Smooth muscle cell (in vitro differentiated cells): ENCODE results near the gene UBE2E3. TPM values are rescaled to one million over a fixed set of nuclear protein-coding genes. Genes with fewer than 3 reads are reported as not detected.
"Not testable (repeated sequence)": the region's sequence is repeated elsewhere in the genome, so short reads cannot be mapped to it uniquely, and the experiment has no call there.

ENCODE experiments used
- DNase-seq: peaks from one replicate; lab custom pipeline; 2025; ENCODE audit not compliant: unreplicated experiment; lab: John Stamatoyannopoulos, UW
- H2AFZ ChIP-seq: fragments of 200-600 bp; sonication (generic); 2 replicates; pipeline ENCODE4 v1.6.0; 2016; ENCODE audit warnings: antibody characterized with exemption, low read depth, mild to moderate bottlenecking
- H3F3A ChIP-seq: fragments of 200-600 bp; sonication (generic); 2 replicates; pipeline ENCODE4 v1.6.0; 2017; ENCODE audit warnings: antibody characterized with exemption, low read depth
- H3K27ac ChIP-seq: fragments of 200-600 bp; sonication (generic); 2 replicates; pipeline ENCODE4 v1.5.1; 2016; ENCODE audit warnings: low read depth, mild to moderate bottlenecking
- H3K27me3 ChIP-seq: fragments of 200-600 bp; sonication (generic); 2 replicates; pipeline ENCODE4 v1.6.1; 2016; ENCODE audit warnings: low read depth, mild to moderate bottlenecking
- H3K36me3 ChIP-seq: fragments of 200-600 bp; sonication (generic); 2 replicates; pipeline ENCODE4 v1.5.1; 2016; ENCODE audit warnings: low read depth
- H3K4me1 ChIP-seq: fragments of 200-600 bp; sonication (generic); 2 replicates; pipeline ENCODE4 v1.5.1; 2016; ENCODE audit warnings: low read depth
- H3K4me2 ChIP-seq: fragments of 200-600 bp; sonication (generic); 2 replicates; pipeline ENCODE4 v1.6.0; 2016; ENCODE audit warnings: mild to moderate bottlenecking
- H3K4me3 ChIP-seq: fragments of 200-600 bp; sonication (generic); 2 replicates; pipeline ENCODE4 v1.5.1; 2016; ENCODE audit warnings: mild to moderate bottlenecking
- H3K79me2 ChIP-seq: fragments of 200-600 bp; sonication (generic); 2 replicates; pipeline ENCODE4 v1.6.0; 2016; ENCODE audit warnings: low read depth, mild to moderate bottlenecking
- H3K9ac ChIP-seq: fragments of 200-600 bp; sonication (generic); 2 replicates; pipeline ENCODE4 v1.6.0; 2016; ENCODE audit warnings: low read depth
- H3K9me3 ChIP-seq: fragments of 200-600 bp; sonication (generic); replicated peaks from 2 replicates; pipeline ENCODE4 v1.5.1; 2016; ENCODE audit warnings: low read depth
- H4K20me1 ChIP-seq: fragments of 200-600 bp; sonication (generic); 2 replicates; pipeline ENCODE4 v1.6.0; 2016; ENCODE audit warnings: low read depth
- WGBS: methylation state at CpG from one replicate; pipeline ENCODE4 v1.1.7; 2016; ENCODE audit warnings: low lambda C conversion rate; 5-methylcytosine and 5-hydroxymethylcytosine counted together
- polyA plus RNA-seq: library from polyadenylated mRNA; unstranded; fragments of >200 nt; fragmentation: Nextera tagmentation; extraction: Ambion mirVana; gene quantifications from 2 replicates; pipeline ENCODE4 v1.2.1, GENCODE V29; 2016
- total RNA-seq: library from RNA; depleted of rRNA; stranded (reverse); fragments of >200 nt; gene quantifications from 2 replicates; pipeline ENCODE4 v1.2.3, GENCODE V29; 2014
- TF ChIP-seq, protein P1 (sequence below): fragments of 200-600 bp; sonication (generic); IDR thresholded peaks from 2 replicates; pipeline ENCODE4 v1.5.1; 2017; ENCODE audit warnings: borderline replicate concordance, mild to moderate bottlenecking, antibody characterized with exemption; ENCODE audit not compliant: insufficient read depth, poor library complexity, severe bottlenecking

Gene UBE2E3
- total and polyA plus RNA-seq, 2 experiments from 2014 or later: 225 to 259 TPM

DNA sequence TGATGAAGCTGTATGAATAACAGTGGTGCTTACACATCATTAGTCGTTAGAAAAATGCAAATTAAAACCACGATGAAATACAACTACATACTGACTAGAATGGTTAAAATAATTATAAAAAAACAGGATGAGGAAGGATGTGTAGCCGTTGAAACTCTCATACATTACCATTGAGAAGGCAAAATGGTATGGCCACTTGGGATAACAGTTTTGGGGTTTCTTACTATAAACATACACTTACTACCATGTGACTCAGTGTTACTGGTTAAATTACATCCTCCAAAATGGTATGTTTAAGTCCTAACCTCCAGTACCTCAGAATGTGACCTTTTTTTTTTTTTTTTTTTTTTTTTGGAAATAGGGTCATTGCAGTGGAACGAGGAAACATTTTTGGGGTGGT, 58.4 kb downstream of the UBE2E3 start:
- DNase-seq: no peak

DNA sequence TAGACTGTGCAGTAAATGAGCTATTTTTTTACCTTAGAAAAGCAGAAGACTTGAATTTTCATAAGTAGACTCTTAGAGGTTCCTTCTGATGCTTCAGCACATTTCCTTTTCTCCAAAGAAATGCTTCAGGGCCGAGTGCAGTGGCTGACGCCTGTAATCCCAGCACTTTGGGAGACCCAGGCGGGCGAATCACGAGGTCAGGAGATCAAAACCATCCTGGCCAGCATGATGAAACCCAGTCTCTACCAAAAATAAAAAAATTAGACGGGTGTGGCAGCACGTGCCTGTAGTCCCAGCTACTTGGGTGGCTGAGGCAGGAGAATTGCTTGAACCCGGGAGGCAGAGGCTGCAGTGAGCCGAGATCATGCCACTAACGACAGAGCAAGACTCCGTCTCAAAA, 60.4 kb downstream of the UBE2E3 start:
- H3K4me1 ChIP-seq, H3K4me3 ChIP-seq, H3F3A ChIP-seq, H3K27ac ChIP-seq, DNase-seq, H3K27me3 ChIP-seq, H3K4me2 ChIP-seq, H3K36me3 ChIP-seq, H2AFZ ChIP-seq, H3K9me3 ChIP-seq, H3K9ac ChIP-seq: not testable (repeated sequence)
- H4K20me1 ChIP-seq: peaks cover 98% of the 10 kb centered on the region
- WGBS: 93% methylated on average over 11 of the region's 11 CpGs
- peaks cover 95% of the 10 kb centered on the region for H3K79me2 ChIP-seq

More for the DNA sequence above, 58.4 kb downstream of the UBE2E3 start:
- TF ChIP-seq, protein P1, sequence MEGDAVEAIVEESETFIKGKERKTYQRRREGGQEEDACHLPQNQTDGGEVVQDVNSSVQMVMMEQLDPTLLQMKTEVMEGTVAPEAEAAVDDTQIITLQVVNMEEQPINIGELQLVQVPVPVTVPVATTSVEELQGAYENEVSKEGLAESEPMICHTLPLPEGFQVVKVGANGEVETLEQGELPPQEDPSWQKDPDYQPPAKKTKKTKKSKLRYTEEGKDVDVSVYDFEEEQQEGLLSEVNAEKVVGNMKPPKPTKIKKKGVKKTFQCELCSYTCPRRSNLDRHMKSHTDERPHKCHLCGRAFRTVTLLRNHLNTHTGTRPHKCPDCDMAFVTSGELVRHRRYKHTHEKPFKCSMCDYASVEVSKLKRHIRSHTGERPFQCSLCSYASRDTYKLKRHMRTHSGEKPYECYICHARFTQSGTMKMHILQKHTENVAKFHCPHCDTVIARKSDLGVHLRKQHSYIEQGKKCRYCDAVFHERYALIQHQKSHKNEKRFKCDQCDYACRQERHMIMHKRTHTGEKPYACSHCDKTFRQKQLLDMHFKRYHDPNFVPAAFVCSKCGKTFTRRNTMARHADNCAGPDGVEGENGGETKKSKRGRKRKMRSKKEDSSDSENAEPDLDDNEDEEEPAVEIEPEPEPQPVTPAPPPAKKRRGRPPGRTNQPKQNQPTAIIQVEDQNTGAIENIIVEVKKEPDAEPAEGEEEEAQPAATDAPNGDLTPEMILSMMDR: no peak
- Histone ChIP-seq H3K4me1 (peaks cover 4% of the 10 kb centered on the region), H3K9me3 (no peaks in the 10 kb centered on the region), H3K27ac (peak overlapping the region; percentile 86), H3F3A (peaks cover 12% of the 10 kb centered on the region), H3K79me2 (peaks cover 94% of the 10 kb centered on the region), H3K36me3 (no peaks in the 10 kb centered on the region), H3K9ac (no peak overlapping the region), H3K27me3 (no peaks in the 10 kb centered on the region), H3K4me2 (no peak overlapping the region), H4K20me1 (peaks cover 90% of the 10 kb centered on the region), H3K4me3 (no peak overlapping the region), H2AFZ (no peak overlapping the region)
- WGBS: 94% methylated on average over 4 of the region's 4 CpGs

DNA sequence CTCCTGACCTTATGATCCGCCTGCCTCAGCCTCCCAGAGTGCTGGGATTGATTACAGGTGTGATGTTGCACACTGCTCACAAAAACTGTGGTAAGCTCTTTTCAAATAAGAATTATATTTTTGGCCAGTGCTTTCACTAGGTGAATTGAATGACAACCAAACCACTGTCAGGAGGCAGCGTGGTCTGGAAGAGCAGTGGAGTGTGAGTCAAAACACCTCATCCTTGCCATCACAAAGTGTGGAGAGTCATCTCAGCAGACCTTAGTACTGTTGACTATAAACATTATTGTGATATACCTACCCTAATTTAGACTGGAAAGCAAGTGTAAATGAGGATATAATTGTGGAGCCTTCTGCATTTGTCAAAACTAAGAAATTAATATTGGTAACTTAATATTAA, 61.3 kb downstream of the UBE2E3 start:
- Histone ChIP-seq H3K9me3 (no peaks in the 10 kb centered on the region), H3K4me1 (peaks cover 4% of the 10 kb centered on the region), H3K9ac (no peak overlapping the region), H3K4me2 (no peak overlapping the region), H3K27ac (no peak overlapping the region), H3K4me3 (no peak overlapping the region), H3F3A (peaks cover 2% of the 10 kb centered on the region), H3K36me3 (no peaks in the 10 kb centered on the region), H2AFZ (no peak overlapping the region), H3K27me3 (no peaks in the 10 kb centered on the region), H3K79me2 (peaks cover 95% of the 10 kb centered on the region), H4K20me1 (peaks cover 98% of the 10 kb centered on the region)
- no peak for DNase-seq
- WGBS: 88% methylated on average over 2 of the region's 2 CpGs
- TF ChIP-seq, protein P1: no peak

DNA sequence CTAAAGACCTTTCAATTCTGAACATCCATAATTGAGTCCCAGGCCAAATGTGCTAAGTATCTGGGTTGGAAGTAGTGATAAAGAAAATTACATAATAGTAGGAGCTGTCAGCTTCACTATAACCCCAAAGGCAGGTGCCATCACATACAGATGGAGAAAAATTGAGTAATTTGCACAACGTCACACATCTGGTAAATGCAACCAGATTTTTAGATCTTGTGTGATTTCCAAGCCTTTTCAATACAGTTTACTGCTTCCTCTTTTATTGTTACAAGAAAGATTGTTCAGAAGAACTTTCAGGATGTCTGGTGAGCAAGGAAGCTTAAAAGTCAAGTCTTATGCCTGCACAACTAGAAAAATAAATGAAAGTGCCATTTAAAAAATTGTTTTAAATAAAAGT, 62.3 kb downstream of the UBE2E3 start:
- peaks cover 2% of the 10 kb centered on the region for H3F3A ChIP-seq
- H3K9me3 ChIP-seq: no peaks in the 10 kb centered on the region
- WGBS: 88% methylated on average over 1 of the region's 1 CpG
- DNase-seq: no peak
- peaks cover 98% of the 10 kb centered on the region for H4K20me1 ChIP-seq
- TF ChIP-seq, protein P1: no peak
- H3K4me2 ChIP-seq: no peak overlapping the region
- H2AFZ ChIP-seq: no peak overlapping the region
- peaks cover 4% of the 10 kb centered on the region for H3K4me1 ChIP-seq
- H3K4me3 ChIP-seq: no peak overlapping the region
- no peaks in the 10 kb centered on the region for H3K27me3 ChIP-seq
- no peak overlapping the region for H3K27ac ChIP-seq
- H3K79me2 ChIP-seq: peaks cover 100% of the 10 kb centered on the region
- no peaks in the 10 kb centered on the region for H3K36me3 ChIP-seq
- no peak overlapping the region for H3K9ac ChIP-seq
